Activated CD4-positive, alpha-beta T cell treated with anti-CD3 and anti-CD28 coated beads for 4 hours (primary cell): ENCODE measurements around the gene PUS3.

Experiments
- DNase-seq, 2 donors: peaks; one replicate each; pipeline ENCODE4 v3.0.0-alpha.2; 2020

PUS3 gene

DNA sequence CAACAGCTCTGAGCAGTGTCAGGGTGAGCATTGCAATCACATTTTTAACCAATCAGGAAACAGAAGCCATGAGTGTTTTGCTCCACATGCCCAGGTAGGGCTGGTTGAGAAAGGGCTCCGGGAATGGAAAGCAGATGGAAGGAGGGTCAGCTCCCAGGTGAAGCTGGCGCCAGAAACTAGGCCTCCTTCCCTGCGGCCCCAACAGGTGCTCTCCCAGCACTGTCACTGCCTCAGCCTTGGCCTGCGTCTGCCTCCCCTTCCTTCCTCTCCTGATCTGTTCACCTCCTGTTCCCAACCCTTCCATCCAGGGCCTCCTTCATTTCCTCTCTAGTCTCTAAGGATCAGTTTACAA is 38.2 kb upstream of the PUS3 start:
- no peak for DNase-seq

DNA sequence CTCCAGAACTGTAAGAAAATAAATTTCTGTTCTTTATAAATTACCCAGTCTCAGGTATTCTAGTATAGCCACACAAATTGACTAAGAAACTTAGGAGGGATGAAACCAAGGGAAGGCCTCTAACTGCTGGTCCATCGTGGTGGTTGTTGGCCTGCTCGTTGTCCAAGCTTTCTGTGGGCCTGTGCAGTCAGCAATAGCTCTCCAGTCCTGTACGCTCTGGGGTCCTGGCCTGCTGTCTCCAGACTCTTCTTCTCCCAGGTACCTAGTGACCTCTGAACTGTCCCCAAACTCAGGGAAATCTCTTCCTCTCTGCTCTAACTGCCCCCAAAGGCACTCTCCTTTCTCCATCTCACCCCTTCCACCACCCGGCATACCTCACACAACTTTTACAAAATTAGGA is 37.1 kb upstream of the PUS3 start:
- no peak for DNase-seq

DNA sequence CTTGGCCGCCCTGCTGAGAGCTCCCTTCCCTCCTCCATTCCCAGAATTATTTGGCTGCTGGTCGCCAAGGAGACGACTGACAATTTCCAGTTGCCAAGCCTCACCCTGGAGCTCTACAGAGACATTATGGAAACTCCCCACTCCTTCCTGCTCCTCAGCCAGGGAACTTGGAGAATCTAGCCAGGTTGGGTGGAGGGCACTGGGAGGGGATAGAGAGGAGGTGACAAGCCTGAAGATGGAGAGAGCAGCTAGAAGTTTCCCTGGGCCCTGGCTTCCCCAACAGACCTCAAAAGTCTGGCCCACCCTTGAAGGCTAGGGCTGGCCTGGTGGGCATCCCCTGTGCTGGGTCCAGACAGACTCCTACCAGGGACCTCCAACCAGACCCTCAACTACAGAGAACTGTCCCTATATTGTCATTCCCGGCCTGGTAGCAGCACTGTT is 36.1 kb upstream of the PUS3 start:
- no peak for DNase-seq

DNA sequence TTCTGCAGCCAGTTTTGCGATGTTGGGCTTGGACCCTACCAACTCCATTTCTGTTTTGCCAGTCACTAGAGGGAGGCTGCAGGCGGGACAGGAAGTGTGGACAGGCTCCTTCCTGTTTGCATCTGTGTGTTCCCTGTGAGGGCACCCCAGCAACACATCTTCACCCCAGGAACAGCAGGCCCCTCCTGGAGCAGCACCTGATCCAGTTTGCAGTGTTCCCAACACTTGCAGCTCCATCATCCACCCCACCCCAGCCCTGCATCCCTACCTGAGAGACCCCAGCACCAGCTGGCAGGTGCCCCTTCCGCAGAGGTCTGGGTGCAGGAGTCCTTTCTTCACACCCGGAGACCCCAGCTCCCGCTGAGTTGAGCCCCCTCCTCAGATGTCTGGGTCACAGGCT is 35.4 kb upstream of the PUS3 start:
- no peak for DNase-seq

DNA sequence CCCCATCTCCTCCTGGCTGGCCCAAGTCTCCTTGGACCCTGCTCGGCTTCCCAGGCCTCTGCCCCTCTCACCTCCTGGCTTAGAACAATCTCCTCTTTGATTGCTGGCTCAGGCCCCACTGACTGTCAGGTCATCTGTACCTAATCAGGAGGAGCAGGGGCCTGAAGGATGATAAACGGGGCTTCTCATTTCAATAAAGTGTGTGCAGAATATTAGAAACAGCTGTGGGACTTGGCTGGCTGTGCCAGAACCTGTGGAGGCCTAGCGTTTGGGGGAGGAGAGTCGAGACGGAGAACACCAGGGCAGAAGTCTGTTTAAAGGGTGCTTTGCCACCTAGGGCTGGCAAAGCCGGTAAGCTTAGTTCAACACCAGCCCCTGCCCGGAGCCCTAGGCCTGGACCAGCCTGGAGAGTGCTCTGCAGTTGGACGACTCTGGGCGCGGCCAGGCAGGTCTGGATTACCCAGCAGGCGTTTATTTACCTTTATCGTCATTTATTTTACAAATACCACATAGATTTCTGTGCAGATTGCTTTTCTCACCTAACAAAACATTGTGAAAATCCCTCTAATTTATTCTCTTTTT is 32.7 kb upstream of the PUS3 start:
- DNase-seq, result no peak

DNA sequence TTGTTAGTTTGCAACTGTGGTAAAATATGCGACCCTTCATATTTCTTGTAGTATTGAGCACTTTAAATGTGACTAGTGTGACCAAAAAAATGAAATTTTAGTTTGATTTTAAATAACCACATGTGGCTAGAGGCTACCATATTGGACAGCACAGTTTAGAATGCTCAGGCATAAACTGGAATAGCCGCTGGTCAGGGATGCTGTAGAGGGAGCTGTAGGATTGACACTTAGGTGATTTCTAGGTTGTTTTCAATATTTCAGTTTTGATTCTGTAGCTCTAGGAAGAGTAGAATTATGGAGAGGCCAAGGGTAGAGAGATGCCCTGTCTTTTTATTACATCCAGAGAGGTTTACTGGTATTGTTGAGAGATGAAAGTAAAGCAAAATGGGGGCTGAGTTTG is 32.0 kb upstream of the PUS3 start:
- no peak for DNase-seq

DNA sequence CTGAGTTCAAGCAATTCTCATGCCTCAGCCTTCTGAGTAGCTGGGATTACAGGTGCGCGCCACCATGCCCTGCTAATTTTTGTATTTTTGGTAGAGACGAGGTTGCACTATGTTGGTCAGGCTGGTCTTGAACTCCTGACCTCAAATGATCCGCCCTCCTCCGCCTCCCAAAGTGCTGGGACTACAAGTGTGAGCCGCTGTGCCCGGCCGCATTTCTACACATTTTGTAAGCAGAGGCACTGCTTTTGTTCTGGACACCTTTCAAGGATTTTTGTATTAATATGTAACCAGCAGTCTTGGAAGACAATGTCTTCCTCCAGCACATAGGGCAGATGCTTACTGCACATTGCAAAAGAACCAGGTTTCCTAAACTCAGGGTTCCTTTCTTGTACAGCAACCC is 31.5 kb upstream of the PUS3 start:
- no peak for DNase-seq

DNA sequence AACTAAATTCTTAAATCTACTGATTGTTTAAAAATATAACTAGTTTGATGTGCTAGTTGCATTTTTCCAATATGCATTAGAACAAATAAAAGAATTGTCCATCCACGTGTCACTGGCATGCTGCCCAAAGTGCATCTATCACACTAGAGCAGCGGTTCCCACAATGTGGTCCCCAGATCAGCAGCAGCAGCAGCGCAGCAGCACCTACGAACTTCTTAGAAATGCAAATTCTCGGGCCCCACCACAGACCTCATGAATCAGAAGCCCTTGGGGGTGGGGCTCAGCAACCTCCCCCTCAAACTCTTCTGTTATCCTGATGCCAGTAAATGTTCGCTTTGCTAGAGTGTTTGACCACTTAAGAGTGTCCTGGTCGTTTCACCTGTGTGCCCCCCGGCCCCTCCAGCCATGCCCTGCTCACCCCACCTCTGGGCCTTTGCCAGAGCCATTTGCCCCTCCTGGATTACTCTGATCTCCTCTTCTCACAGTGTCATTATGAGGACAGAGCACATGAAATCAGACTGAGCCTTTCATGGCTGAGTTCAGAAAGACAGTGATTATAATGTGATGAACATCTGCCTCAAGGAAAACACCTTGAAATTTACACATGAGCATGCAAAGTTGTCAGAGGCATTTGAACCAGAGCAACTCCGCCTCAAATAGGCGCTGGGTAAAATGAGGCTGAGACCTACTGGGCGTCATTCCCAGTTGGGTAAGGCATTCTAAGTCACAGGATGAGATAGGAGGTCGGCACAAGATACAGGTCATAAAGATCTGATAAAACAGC is 30.2 kb upstream of the PUS3 start:
- no peak for DNase-seq

DNA sequence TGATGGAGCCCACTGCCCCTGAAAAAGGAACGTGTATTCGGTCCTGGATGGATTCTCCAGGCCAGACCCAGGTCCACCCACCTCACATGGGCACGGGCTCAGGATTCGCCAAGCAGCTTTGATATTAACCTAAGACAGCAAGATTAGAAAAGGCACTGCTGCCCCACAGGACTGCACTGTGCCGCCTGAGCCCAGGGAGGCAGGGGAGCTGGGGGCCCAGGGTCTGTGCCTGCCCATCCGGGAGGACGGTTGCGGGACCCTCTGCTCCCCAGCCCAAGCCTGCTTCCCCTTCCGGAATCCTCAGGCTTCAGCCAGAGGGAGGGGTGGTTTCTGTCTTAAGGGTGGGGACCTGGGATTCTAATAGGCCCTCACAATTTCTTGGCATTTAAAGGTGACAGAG is 29.3 kb upstream of the PUS3 start:
- no peak for DNase-seq

DNA sequence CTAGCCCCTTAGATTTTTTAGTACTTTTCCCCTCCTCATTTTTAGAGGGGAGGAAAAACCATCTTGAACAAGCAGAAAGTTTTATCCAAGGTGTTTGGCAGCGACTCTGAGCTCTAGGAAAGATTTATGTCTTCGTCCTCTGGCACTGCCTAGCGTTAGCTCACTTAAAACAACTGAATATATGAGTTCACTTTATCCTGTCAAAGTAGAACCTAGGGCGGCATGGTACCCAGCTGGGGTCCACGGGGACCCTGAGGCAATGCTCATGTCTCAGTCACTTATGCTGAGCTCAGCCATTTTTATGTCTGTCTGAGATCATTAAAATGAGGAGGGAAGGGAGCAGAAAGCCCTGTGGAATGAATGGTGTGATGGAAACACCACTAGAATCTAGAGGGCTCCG is 28.7 kb upstream of the PUS3 start:
- DNase-seq, result no peak

DNA sequence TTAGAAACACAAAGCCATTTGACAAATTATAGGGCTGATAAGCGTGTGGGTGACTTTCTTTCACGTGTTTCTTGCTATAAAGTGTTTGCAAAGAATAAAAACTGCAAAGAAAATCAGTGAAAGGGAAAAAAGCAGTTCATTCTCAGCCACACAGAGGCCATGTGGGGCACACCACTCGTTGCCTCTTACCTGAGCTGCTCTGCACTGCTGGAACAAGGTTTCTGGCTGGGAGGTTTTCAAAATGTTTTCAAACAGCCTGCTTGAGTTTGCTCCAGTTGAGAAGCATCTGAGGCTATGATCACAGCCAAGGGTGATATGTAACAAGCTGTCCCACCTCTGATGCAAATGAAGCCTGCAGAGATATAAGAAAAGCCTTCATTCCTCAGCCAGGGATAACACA is 28.1 kb upstream of the PUS3 start:
- no peak for DNase-seq

DNA sequence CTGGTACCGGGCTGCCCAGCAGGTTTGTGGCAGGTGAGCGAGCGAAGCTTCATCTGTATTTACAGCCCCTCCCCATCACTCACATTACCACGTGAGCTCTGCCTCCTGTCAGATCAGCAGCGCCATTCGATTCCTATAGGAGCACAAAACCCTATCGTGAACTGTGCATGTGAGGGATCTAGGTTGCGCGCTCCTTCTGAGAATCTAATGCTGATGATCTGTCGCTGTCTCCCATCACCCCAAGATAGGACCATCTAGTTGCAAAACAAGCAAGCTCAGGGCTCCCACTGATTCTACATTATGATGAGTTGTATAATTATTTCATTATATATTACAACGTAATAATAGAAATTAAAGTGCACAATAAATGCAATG is 27.1 kb upstream of the PUS3 start:
- no peak for DNase-seq

DNA sequence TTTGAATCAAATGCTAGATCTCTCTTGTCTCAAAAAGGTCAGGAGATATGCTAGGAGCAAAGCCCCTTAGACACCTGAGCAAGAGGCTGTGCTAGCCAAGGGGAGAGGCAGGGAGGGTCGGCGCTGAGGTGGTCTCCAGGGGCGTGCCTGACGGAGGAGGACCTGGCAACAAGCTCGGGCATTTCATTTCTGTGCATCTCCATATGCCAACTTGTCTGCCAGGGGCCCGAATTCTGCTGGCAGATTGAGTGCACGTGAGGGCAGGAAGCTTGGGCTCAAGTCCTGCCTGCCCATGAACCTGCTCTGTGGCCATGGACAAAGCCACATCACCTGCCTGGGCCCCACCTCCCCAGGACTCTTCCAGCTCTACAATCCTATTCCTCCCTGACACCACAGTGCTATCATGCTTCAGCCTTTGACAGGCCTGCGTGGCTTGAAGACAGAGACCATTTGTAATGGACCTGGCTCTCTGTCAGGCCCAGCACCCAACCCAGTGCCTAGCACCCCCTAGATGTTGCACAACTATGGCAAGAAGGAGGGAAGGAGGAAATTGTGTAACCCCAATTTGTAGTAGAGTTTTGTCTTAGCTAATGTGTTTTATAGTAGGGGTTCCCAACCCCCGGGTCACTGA is 26.6 kb upstream of the PUS3 start:
- DNase-seq, result no peak

DNA sequence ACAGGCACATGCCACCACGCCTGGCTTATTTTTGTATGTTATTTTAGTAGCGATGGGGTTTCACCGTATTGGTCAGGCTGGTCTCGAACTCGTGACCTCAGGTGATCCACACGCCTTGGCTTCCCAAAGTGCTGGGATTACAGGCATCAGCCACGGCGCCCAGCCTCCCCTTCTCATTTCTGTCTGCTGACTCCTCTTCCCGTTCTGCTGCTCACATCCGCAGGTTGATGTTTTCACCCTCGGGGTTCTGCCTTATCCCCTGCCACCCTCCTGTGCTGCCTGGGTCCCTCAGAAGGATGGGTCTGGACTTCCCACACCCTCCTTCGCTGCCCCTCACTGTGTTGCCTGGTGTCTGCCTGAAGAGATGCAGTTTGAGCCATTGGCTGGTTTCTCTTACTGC is 23.7 kb upstream of the PUS3 start:
- no peak for DNase-seq

DNA sequence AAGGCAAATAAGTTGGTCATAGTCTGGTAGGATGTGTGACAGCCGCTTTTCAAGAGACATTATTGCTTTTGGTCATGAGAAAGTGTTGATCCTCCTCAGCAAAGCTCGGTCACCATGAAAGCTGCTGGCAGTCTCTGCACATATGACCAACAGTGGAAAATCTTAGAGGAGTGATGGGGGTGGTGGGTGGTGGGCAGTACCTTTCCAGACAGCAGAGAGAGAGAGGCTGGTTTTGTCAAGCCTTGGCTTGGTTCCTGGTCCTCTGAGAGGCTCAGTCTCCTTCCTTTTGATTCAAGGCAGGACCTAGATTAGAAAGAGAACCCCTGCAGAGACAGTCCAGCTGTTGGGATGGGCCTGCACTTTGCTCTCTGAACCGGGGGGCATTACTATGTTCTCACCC is 22.8 kb upstream of the PUS3 start:
- DNase-seq, result no peak

DNA sequence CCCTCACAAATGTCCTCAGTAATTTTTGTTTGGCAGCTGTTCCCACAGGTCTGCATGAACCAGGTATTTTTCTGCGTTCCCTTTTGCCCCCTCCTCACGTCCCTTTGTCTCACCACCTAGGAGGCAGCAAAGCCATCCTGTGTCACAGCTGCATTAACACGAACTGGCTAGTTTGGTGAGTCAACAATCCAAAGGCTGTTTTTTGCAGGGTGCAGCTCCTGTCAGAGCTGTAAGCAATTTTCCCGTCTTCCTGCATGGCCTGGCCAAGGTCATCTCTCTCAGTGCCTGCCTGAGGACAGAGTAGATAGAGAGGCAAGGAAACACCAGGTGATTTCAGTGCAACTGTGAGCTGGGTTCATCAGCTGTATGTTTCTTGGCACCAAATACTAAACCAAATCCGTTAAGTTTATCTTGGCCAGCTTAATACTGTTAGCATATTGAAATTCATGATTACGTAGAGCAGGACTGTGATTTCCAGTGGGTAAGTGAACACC is 22.3 kb upstream of the PUS3 start:
- DNase-seq, result no peak

DNA sequence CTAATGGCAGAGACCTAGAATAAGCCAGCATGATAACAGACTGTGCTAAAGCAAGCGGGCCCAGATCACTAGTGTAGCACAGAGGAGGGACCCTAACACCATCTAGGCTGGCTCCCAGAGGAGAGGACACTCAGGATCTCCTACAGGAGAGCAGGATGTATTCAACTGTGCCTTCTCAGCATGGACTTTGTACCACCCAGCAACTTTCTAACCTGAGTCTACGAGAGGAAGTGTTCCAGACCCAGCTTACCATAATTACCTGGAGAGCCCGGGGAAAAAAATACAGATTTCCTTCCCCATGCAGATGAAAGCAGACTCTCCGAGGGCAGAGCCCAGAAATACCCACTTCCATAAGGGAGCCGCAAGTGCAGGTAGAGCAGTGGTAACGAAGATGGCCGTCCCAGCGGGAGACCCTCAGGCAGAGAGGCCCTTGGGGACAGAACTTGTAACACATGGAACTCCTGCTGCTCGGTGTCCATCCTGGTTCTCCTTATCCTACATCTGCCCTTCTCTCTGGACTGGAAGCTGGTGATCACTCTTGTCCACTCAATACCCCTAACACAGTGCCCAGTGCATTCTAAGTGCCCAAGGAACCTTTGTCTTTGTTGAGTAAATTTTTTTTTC is 21.5 kb upstream of the PUS3 start:
- DNase-seq, result no peak

DNA sequence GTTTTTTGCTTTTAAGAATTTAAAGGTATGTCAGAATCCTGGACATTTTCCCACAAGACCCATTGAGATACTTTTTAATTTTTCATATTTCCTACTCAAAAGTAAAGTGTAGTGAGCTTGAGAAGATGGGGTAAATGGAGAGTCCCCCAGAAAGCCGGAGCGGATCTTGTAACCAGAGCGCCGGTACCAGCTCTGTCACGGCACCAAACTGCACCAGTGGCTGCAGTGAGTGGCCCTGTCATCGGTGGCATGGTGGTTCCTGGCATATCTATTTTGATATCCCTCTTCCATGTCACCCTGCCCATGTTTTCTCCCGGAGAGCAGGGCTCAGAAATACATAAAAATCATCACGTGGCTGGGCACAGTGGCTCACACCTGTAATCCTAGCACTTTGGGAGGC is 20.6 kb upstream of the PUS3 start:
- no peak for DNase-seq

DNA sequence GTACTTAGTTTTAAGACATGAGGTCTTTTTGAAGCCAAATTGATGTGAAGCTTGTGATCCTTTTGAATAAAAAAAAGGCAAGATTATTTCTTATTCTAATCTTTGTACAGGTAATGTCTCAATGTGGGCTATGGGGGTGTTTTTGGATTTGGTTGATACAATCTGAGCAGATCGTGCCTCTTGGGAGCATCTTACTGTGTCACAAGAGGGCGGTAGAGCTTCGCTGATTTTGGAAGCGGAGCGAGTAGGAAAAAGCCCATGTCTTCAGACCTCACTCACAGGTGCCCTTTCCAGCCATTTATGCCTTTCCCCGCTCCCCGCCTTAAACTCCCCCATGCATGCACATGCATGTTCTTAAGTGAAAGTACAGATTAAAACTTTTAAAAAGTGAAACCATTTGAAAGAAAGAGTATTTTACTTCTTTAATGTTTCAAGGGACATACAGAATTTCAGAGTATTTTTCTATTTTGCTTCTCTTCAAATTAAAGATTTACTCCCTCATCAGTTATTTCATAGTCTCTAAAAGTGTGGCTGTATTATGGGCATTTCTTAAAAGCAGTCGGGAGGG is 20.1 kb upstream of the PUS3 start:
- peak; percentile 13 to 56 for DNase-seq

DNA sequence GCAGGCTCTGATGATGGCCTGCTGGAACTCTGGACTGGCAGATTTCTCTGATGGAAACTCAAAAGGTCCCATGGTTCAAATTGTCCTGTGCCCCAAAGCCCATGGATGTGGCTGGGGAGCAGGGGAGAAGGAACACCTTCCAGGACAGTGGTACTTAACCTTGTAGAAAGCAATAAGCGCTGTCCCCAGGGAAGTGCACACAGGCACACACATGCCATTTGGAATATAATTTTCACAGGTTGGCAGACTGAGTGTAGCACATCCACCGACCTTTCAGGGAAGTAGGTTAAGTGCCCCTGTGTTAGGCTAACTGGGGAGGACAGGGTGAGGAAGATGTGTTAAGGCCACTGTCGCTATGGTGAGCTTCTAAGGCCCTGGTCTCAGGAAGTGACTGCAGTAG is 19.1 kb upstream of the PUS3 start:
- no peak for DNase-seq

DNA sequence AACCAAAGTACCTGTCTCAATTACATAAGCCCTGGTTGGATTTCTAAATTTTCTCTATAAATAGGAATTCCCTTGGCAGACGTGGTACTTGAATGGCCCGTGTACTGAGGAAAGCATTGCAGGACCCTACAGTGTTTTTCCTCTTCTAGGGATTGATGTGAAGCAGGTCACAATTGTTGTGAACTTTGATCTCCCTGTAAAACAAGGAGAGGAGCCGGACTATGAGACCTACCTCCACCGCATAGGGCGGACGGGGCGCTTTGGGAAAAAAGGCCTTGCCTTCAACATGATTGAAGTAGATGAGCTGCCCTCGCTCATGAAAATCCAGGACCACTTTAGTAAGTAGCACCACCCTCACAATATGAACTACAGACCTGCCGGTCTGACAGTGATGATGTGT is 18.0 kb upstream of the PUS3 start:
- no peak for DNase-seq

DNA sequence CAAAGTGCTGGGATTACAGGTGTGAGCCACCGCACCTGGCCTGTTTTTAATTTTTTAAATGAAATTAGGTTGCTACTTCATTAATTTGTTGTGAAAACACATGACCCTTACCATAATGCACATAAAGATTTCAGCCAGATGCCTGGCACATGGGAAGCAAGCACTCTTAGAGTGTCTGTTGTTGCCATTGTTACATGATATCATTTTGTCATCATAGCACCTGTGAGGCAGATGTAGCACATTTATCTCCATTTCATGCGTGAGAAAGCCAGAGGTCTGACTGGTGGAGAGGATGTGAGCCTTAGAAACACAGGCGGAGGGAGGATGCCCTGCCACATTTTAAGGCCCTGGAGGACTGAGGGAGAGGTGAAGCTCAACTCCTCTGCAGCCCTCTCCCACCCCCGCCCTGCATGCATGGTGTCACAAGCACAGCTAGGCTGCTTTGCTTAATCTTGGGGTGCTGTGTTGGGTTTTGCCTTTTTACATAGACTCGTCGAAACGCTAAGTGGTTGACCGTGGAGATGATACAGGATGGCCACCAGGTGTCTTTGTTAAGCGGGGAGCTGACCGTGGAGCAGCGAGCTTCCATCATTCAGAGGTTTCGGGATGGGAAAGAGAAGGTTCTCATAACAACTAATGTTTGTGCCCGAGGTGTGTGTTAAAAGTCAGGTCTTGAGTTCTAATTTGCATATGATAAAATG is 15.3 kb upstream of the PUS3 start:
- DNase-seq, result no peak
